ENCODE measurements around the gene AP3D1. TPM values are rescaled to one million over a fixed set of nuclear protein-coding genes. Genes with fewer than 3 reads are reported as not detected.

AP3D1 gene
- total and polyA plus RNA-seq, 4 donors, result 21.7 to 79.8 (median 59.6) TPM

GRCh38 chr19:2149980-2150793 lies 1.2 kb downstream of the AP3D1 start:
- H3K9ac ChIP-seq (ENCODE audit: low read depth in 1 of 2, low read length in 2 of 2), result peak overlapping the region; percentile 90 to 91
- no peak for DNase-seq (ENCODE audit: low spot score)
- peak overlapping the region; percentile 72 to 78 for H3K27ac ChIP-seq (ENCODE audit: low read depth in 1 of 2, low read length in 2 of 2)
- peaks cover 9 to 46% (median 28%) of the 10 kb centered on the region in 4 donors for H3K4me1 ChIP-seq (ENCODE audit: control insufficient read depth in 4 of 4, insufficient read depth in 4 of 4, low read length in 3 of 4)
- peak overlapping the region; percentile 87 to 94 (median 92) for H3K4me3 ChIP-seq (ENCODE audit: low read depth in 1 of 3, low read length in 3 of 3)
- no peaks in the 10 kb centered on the region for H3K9me3 ChIP-seq (ENCODE audit: control insufficient read depth in 4 of 4, low read length in 3 of 4)
- no peaks in the 10 kb centered on the region for H3K27me3 ChIP-seq (ENCODE audit: control insufficient read depth in 4 of 4, insufficient read depth in 4 of 4, low read length in 3 of 4)
- 15% methylated on average over 30 of the region's 30 CpGs for whole genome bisulfite sequencing
- no peaks in the 10 kb centered on the region for H3K36me3 ChIP-seq (ENCODE audit: control insufficient read depth in 4 of 4, insufficient read depth in 3 of 4, low read depth in 1 of 4, low read length in 3 of 4)
- TF ChIP-seq ATF3 (IDR thresholded peaks at IDR 0.05), result no peak
- TF ChIP-seq HNF4G (IDR thresholded peaks at IDR 0.05), result no peak
- no peak for TF ChIP-seq SP1 (IDR thresholded peaks at IDR 0.05)
- no peak for TF ChIP-seq GABPA (IDR thresholded peaks at IDR 0.05 in 1 of 2, conservative IDR thresholded peaks at IDR 0.05 in 1 of 2)
- TF ChIP-seq CTCF (IDR thresholded peaks at IDR 0.05; ENCODE audit: low read depth, low read length, missing input control), result no peak
- TF ChIP-seq HNF4A (conservative IDR thresholded peaks at IDR 0.05), result no peak
- no peak for TF ChIP-seq FOXA1 (IDR thresholded peaks at IDR 0.05)

GRCh38 chr19:2148482-2149135 lies 2.8 kb downstream of the AP3D1 start:
- no peak for TF ChIP-seq HNF4G (IDR thresholded peaks at IDR 0.05)
- no peak for TF ChIP-seq YY1 (IDR thresholded peaks at IDR 0.05)
- TF ChIP-seq JUND (IDR thresholded peaks at IDR 0.05), result no peak
- H3K27ac ChIP-seq (ENCODE audit: low read depth in 1 of 2, low read length in 2 of 2), result no peak overlapping the region

GRCh38 chr19:2145831-2146241 lies 5.5 kb downstream of the AP3D1 start:
- no peak for DNase-seq (ENCODE audit: low spot score)

More at GRCh38 chr19:2148482-2149135, 2.8 kb downstream of the AP3D1 start:
- H3K9ac ChIP-seq (ENCODE audit: low read depth in 1 of 2, low read length in 2 of 2), result no peak overlapping the region
- DNase-seq (ENCODE audit: low spot score), result no peak
- H3K9me3 ChIP-seq (ENCODE audit: control insufficient read depth in 4 of 4, low read length in 3 of 4), result no peaks in the 10 kb centered on the region
- no peaks in the 10 kb centered on the region for H3K27me3 ChIP-seq (ENCODE audit: control insufficient read depth in 4 of 4, insufficient read depth in 4 of 4, low read length in 3 of 4)
- H3K4me1 ChIP-seq (ENCODE audit: control insufficient read depth in 4 of 4, insufficient read depth in 4 of 4, low read length in 3 of 4), result peaks cover 9 to 50% (median 28%) of the 10 kb centered on the region in 4 donors
- H3K36me3 ChIP-seq (ENCODE audit: control insufficient read depth in 4 of 4, insufficient read depth in 3 of 4, low read depth in 1 of 4, low read length in 3 of 4), result peaks cover 0 to 3% (median 0%) of the 10 kb centered on the region in 4 donors
- WGBS, result 88% methylated on average over 16 of the region's 16 CpGs
- no peak overlapping the region for H3K4me3 ChIP-seq (ENCODE audit: low read depth in 1 of 3, low read length in 3 of 3)

More at GRCh38 chr19:2145831-2146241, 5.5 kb downstream of the AP3D1 start:
- H3K27ac ChIP-seq (ENCODE audit: low read depth in 1 of 2, low read length in 2 of 2), result no peak overlapping the region
- H3K4me1 ChIP-seq (ENCODE audit: control insufficient read depth in 4 of 4, insufficient read depth in 4 of 4, low read length in 3 of 4), result peaks cover 9 to 46% (median 25%) of the 10 kb centered on the region in 4 donors
- H3K36me3 ChIP-seq (ENCODE audit: control insufficient read depth in 4 of 4, insufficient read depth in 3 of 4, low read depth in 1 of 4, low read length in 3 of 4), result peaks cover 0 to 3% (median 0%) of the 10 kb centered on the region in 4 donors
- TF ChIP-seq GABPA (IDR thresholded peaks at IDR 0.05 in 1 of 2, conservative IDR thresholded peaks at IDR 0.05 in 1 of 2) (no peak), REST (IDR thresholded peaks at IDR 0.05) (peak; percentile 92)
- H3K9ac ChIP-seq (ENCODE audit: low read depth in 1 of 2, low read length in 2 of 2), result no peak overlapping the region
- 66% methylated on average over 16 of the region's 16 CpGs for WGBS
- no peaks in the 10 kb centered on the region for H3K9me3 ChIP-seq (ENCODE audit: control insufficient read depth in 4 of 4, low read length in 3 of 4)
- H3K4me3 ChIP-seq (ENCODE audit: low read depth in 1 of 3, low read length in 3 of 3), result no peak overlapping the region
- H3K27me3 ChIP-seq (ENCODE audit: control insufficient read depth in 4 of 4, insufficient read depth in 4 of 4, low read length in 3 of 4), result no peaks in the 10 kb centered on the region
